Natural killer cell (primary cell): ENCODE data around the gene TSPAN13. TPM values are rescaled to one million over a fixed set of nuclear protein-coding genes. Genes with fewer than 3 reads are reported as not detected.

Experiments used
- ATAC-seq, 3 donors: fragments of 150-1000 bp in 2 of 3; fragments of 200-7000 bp in 1 of 3; cut with Tn5 transposase; 1 replicate in 1 of 3; 2 replicates in 2 of 3; pipeline ENCODE4 v1.10.0; 2021; ENCODE audit warnings: mild to moderate bottlenecking in 2 of 3, moderate library complexity in 2 of 3
- DNase-seq, 2 donors: peaks; one replicate each; pipeline versions ENCODE4 v3.0.0 to v3.0.0-alpha.2; 2013 to 2021; ENCODE audit warnings: mixed read lengths in 1 of 2
- H3K27ac ChIP-seq: one replicate; pipeline ENCODE4 v1.5.1; 2013; ENCODE audit warnings: mild to moderate bottlenecking, low read length
- H3K27me3 ChIP-seq: one replicate; pipeline ENCODE4 v1.6.1; 2013; ENCODE audit warnings: low read length; ENCODE audit not compliant: control insufficient read depth, insufficient read depth
- H3K36me3 ChIP-seq: one replicate; pipeline ENCODE4 v1.6.1; 2013; ENCODE audit warnings: low read length; ENCODE audit not compliant: control insufficient read depth, insufficient read depth
- H3K4me1 ChIP-seq: one replicate; pipeline ENCODE4 v1.6.1; 2013; ENCODE audit warnings: low read length; ENCODE audit not compliant: control insufficient read depth, insufficient read depth
- H3K4me3 ChIP-seq: one replicate; pipeline ENCODE4 v1.5.1; 2013; ENCODE audit warnings: low read length
- H3K9me3 ChIP-seq: one replicate; pipeline ENCODE4 v1.6.1; 2013; ENCODE audit warnings: low read length; ENCODE audit not compliant: control insufficient read depth, insufficient read depth
- H3K27ac Mint-ChIP-seq, 2 donors: one replicate each; pipeline ENCODE4 v1.8.0; 2022; ENCODE audit warnings: mild to moderate bottlenecking in 2 of 2, mixed read lengths in 2 of 2, moderate library complexity in 1 of 2
- H3K27me3 Mint-ChIP-seq, 2 donors: one replicate each; pipeline ENCODE4 v1.8.0; 2022; ENCODE audit warnings: low read depth in 2 of 2, mixed read lengths in 2 of 2
- H3K36me3 Mint-ChIP-seq: one replicate; pipeline ENCODE4 v1.8.0; 2022; ENCODE audit warnings: mixed read lengths
- H3K4me1 Mint-ChIP-seq, 2 donors: one replicate each; pipeline ENCODE4 v1.8.0; 2022; ENCODE audit warnings: mixed read lengths in 2 of 2
- H3K4me3 Mint-ChIP-seq: one replicate; pipeline ENCODE4 v1.8.0; 2022; ENCODE audit warnings: mild to moderate bottlenecking, moderate library complexity, mixed read lengths
- H3K9me3 Mint-ChIP-seq, 2 donors: one replicate each; pipeline ENCODE4 v1.8.0; 2022; ENCODE audit warnings: mixed read lengths in 2 of 2
- CTCF ChIP-seq: fragments of 200-600 bp; IDR thresholded peaks from one replicate; pipeline ENCODE4 v1.8.0; 2022; ENCODE audit warnings: antibody characterized with exemption
- WGBS: methylation state at CpG from one replicate; pipeline ENCODE4 v1.1.7; 2013; ENCODE audit warnings: missing lambda C conversion rate; ENCODE audit not compliant: insufficient coverage; 5-methylcytosine and 5-hydroxymethylcytosine counted together
- intact Hi-C: fragments of 100-400 bp; cut with micrococcal nuclease; formaldehyde crosslinking; loops from one replicate; pipeline ENCODE4 v1.14.2; 2022
- total RNA-seq, 4 donors: library from RNA; stranded (reverse); fragments of 120-200 nt in 1 of 4; gene quantifications; one replicate each; pipeline versions ENCODE4 v1.2.3 to v1.2.4, GENCODE V29; 2013 to 2022

The TSPAN13 gene
- total RNA-seq, 3 donors from 2014 or later (not counting 1 experiment from before 2014, with no cell fraction given), result 1.4 to 2.3 (median 1.8) TPM

GRCh38 chr7:16730937-16731336, 22.6 kb upstream of the TSPAN13 start:
- Mint-ChIP-seq H3K4me1 (no peaks in the 10 kb centered on the region), H3K4me3 (no peak overlapping the region)
- no peaks in the 10 kb centered on the region for H3K27me3 ChIP-seq

GRCh38 chr7:16732828-16733227, 20.7 kb upstream of the TSPAN13 start:
- DNase-seq, result no peak
- no peak overlapping the region for H3K27ac ChIP-seq
- Mint-ChIP-seq H3K4me3 (no peak overlapping the region), H3K27me3 (no peaks in the 10 kb centered on the region), H3K9me3 (no peaks in the 10 kb centered on the region), H3K27ac (no peak overlapping the region), H3K4me1 (no peaks in the 10 kb centered on the region), H3K36me3 (no peaks in the 10 kb centered on the region)
- no peak for ATAC-seq
- H3K4me3 ChIP-seq, result no peak overlapping the region
- no peaks in the 10 kb centered on the region for H3K27me3 ChIP-seq
- no peak for TF ChIP-seq CTCF
- no peaks in the 10 kb centered on the region for H3K9me3 ChIP-seq
- intact Hi-C loops, result no loop called here
- H3K4me1 ChIP-seq, result no peaks in the 10 kb centered on the region
- 100% methylated on average over 1 of the region's 4 CpGs for WGBS
- no peaks in the 10 kb centered on the region for H3K36me3 ChIP-seq

More at GRCh38 chr7:16730937-16731336, 22.6 kb upstream of the TSPAN13 start:
- TF ChIP-seq CTCF, result no peak
- H3K9me3 Mint-ChIP-seq, result no peaks in the 10 kb centered on the region
- Histone ChIP-seq H3K4me3 (no peak overlapping the region), H3K9me3 (no peaks in the 10 kb centered on the region), H3K27ac (no peak overlapping the region), H3K4me1 (no peaks in the 10 kb centered on the region), H3K36me3 (no peaks in the 10 kb centered on the region)
- H3K36me3 Mint-ChIP-seq, result no peaks in the 10 kb centered on the region
- no peak overlapping the region for H3K27ac Mint-ChIP-seq
- DNase-seq (no peak), ATAC-seq (peak in 1 of 3 donors; percentile 14)
- intact Hi-C loops, result no loop called here
- no peaks in the 10 kb centered on the region for H3K27me3 Mint-ChIP-seq
- 90% methylated on average over 3 of the region's 3 CpGs for WGBS

- Mint-ChIP-seq H3K4me1 (no peaks in the 10 kb centered on the region), H3K36me3 (no peaks in the 10 kb centered on the region), H3K4me3 (no peak overlapping the region), H3K27me3 (no peaks in the 10 kb centered on the region), H3K27ac (no peak overlapping the region), H3K9me3 (no peaks in the 10 kb centered on the region)
- DNase-seq (no peak), ATAC-seq (no peak)
- Histone ChIP-seq H3K4me1 (no peaks in the 10 kb centered on the region), H3K9me3 (no peaks in the 10 kb centered on the region), H3K36me3 (no peaks in the 10 kb centered on the region), H3K27me3 (no peaks in the 10 kb centered on the region), H3K4me3 (no peak overlapping the region), H3K27ac (no peak overlapping the region)
- intact Hi-C loops, result no loop called here
- WGBS, result 90% methylated on average over 6 of the region's 7 CpGs
- TF ChIP-seq CTCF, result no peak
These were observed 19.3 kb upstream of the TSPAN13 start for GRCh38 chr7:16734148-16734726.

GRCh38 chr7:16735020-16735419, 18.5 kb upstream of the TSPAN13 start:
- Histone ChIP-seq H3K9me3 (no peaks in the 10 kb centered on the region), H3K4me3 (no peak overlapping the region), H3K27ac (no peak overlapping the region), H3K27me3 (no peaks in the 10 kb centered on the region), H3K4me1 (no peaks in the 10 kb centered on the region), H3K36me3 (no peaks in the 10 kb centered on the region)
- Mint-ChIP-seq H3K4me1 (no peaks in the 10 kb centered on the region), H3K9me3 (no peaks in the 10 kb centered on the region), H3K36me3 (no peaks in the 10 kb centered on the region), H3K27ac (no peak overlapping the region), H3K4me3 (no peak overlapping the region), H3K27me3 (peaks cover 0 to 1% of the 10 kb centered on the region in 2 donors)
- DNase-seq (no peak), ATAC-seq (no peak)
- TF ChIP-seq CTCF, result no peak
- intact Hi-C loops, result no loop called here
- WGBS, result 81% methylated on average over 4 of the region's 4 CpGs
